Stimulated activated CD4-positive, alpha-beta T cell treated with anti-CD3 and anti-CD28 coated beads, TNF-alpha, amount 100 ng/mL, for 48 hours (primary cell): ENCODE data around the gene PPM1L.

ENCODE experiments used
- DNase-seq, 3 donors: peaks; one replicate each; pipeline ENCODE4 v3.0.0-alpha.2; 2020; ENCODE audit warnings: low read depth in 3 of 3

PPM1L gene

DNA sequence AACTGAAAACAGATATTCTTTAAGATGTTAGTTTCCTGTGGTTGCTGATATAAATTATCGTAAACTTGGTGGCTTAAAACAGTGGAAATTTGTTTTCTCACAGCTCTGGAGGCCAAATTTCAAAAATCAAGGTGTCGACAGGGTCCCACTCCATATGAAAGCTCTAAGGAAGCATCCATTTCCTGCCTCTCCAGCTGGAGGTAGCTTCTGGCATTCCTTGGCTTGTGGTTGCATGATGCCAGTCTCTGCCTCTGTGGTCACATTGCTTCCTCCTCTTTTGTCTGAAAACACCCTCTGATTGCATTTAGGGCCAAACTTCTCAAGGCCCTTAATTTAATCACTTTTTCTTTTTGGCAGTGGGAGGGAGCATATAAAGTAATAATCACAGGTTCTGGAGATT lies 96.8 kb downstream of the PPM1L start:
- no peak for DNase-seq

DNA sequence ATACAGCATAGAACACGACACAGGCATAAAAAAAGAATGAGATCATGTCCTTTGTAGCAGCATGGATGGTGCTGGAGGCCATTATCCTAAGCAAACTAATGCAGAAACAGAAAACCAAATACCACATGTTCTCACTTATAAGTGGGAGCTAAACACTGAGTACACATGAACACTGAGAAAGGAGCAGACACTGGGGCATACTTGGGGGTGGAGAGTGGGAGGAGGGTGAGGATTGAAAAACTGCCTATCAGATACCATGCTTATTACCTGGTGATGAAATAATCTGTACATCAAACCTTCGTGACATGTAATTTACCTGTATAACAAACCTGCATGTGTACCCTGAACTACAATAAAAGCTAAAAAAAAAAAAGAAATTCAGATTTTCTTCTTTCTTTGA lies 100.4 kb downstream of the PPM1L start:
- DNase-seq = no peak

GRCh38 chr3:160857476-160858119 lies 101.6 kb downstream of the PPM1L start:
- DNase-seq = no peak

GRCh38 chr3:160860346-160860745 lies 104.3 kb downstream of the PPM1L start:
- DNase-seq = no peak

DNA sequence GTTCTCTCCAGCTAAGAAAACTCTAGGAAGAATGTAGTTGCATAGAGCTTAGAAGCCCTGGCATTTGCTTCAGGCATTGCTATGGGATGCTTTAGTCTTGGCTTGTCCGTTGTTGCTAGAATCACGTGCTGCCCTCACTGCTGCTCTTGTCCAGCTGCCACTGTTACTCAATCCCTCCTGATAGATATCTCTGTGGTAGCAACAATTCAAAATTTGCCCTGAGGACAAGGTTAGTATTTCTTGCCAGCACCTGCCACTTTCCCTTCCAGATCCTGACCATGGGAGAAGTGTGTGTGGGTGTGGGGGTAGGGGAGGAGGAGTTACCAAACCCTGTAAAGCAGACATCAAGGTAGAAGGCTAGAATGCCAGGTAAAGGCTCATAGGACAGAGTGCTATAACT lies 113.8 kb downstream of the PPM1L start:
- no peak for DNase-seq

DNA sequence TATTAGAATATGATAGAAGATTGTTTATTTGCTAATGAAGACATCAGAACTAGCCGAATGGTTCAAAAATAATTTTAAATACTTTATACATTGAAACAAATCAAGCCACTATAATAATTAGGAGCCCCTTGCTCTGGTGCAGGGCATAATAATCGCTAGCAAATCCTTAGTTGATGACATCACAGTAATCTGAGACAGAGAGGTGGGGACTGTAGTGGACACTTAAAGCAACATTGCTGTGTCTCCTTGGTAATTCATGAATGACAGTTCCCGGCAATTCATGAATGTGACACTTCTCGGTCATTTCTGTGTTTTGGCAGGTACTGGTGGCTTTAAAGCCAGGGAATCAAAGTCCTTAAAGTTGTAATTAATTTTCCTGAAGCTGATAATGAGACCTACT lies 114.3 kb downstream of the PPM1L start:
- no peak for DNase-seq

GRCh38 chr3:160874736-160875135 lies 118.7 kb downstream of the PPM1L start:
- no peak for DNase-seq

GRCh38 chr3:160876643-160877042 lies 120.6 kb downstream of the PPM1L start:
- DNase-seq = no peak

DNA sequence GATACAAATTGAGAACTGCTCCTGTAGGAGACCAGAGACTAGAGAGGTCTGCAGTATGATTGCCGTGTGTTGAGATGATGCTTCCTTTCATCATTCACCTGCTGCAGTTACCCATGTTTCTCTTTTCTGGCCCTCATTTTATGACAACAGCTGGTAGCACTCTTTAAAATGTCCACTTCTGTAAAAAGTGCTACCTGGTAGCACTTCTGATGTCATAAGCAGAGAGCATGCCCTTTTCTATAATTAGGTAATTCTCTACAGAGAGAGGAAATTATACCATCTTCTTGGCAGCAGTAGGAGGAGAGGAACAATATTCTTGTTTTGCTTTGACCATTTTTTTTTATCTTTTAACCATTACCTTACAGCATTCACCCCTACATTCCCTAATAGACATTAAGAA lies 123.8 kb downstream of the PPM1L start:
- no peak for DNase-seq

GRCh38 chr3:160883373-160883772 lies 127.3 kb downstream of the PPM1L start:
- no peak for DNase-seq

DNA sequence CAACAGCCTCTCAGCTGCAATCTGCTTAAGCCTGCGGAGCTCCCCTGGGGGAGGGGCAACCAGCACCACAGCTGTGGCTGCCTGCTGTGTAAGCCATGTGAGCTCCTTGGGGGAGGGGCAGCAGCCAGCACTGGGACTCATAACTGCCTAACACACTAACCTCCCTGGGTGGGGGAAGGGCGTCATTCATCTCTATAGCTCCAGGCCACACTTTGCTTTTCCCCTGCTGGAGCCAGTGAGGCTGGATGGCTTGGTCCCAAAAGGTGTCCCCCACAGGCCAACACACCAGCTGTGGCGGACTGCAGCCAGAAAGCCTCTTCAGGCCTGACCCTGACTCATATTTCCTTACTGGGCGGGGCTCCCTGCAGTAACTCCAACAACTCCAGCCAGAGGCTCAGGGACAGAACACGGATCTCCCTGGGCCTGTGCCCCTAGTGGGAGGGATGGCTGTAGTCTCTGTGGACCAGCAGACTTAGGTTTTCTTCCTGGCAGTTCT lies 129.8 kb downstream of the PPM1L start:
- DNase-seq = no peak

DNA sequence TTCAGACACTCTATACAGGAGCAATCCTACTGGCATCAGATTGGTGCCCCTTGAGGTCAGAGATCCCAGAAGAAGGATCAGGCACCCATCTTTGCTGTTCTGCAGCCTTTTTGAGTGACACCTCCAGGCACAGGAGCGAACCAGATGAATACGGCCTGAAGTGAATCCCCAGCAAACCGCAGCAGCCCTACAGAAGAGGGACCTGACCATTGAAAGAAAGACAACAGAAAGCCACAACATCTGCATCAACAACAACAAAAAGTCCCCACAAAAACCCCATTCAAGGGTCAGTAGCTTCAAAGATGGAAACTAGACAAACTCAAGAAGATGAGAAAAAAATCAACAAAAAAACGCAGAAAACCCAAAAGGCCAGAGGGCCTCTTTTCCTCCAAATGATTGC lies 130.4 kb downstream of the PPM1L start:
- DNase-seq = no peak

GRCh38 chr3:160893207-160893606 lies 137.2 kb downstream of the PPM1L start:
- no peak for DNase-seq

DNA sequence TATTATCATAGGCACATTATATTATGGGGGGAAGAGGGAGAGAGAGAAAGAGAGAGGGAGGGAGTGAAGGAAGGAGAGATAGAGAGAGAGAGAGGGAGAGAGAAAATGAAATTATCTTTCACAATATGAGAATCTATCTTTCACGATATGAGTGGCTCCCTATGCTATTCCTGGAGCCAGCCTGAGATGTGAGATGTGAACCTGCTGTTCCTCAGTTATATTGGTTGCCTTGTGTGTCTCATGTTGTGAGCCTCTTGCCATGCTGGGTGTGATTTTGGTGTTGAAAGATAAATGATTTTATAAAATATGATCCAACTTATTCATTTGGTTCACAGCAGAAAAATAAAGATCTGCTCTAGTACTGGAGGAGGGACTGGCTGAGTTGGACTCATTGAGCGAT lies 148.7 kb downstream of the PPM1L start:
- no peak for DNase-seq

- no peak for DNase-seq
Observed at GRCh38 chr3:160906646-160907045, 150.6 kb downstream of the PPM1L start.

GRCh38 chr3:160909917-160910316 lies 153.9 kb downstream of the PPM1L start:
- DNase-seq = no peak

- DNase-seq = no peak
Observed at GRCh38 chr3:160911411-160911810, 155.4 kb downstream of the PPM1L start.

GRCh38 chr3:160916472-160916871 lies 160.4 kb downstream of the PPM1L start:
- no peak for DNase-seq

GRCh38 chr3:160919942-160920341 lies 163.9 kb downstream of the PPM1L start:
- no peak for DNase-seq

DNA sequence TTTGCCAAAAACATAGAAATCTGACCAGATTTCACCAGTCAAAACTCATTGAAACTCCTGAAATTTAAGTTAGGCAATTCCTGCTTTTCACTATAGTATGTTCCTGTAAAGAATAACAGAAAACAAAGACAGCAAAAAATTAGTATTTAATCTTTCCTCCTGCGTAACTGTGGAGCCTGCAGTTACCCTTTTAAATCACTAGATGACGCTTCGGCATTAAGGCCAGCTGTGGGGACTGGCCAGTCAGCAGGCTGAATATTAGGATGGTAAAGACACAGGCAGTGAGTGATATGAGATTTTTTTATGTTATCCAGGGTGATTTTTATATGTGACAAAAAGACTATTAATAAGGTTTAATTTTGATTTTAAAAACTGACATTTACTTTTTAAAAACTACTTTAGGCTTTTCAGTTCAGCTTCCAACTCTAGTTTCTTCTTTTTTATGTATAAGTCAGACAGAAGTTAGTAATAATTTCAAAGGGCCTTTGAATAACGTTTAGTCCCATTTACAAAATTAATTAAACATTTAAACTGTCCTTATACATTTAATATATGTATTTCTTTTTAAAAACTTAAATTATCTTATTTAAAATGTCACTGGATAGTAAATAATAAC lies 165.1 kb downstream of the PPM1L start:
- DNase-seq = no peak

- no peak for DNase-seq
Observed at GRCh38 chr3:160924776-160925175, 168.7 kb downstream of the PPM1L start.

DNA sequence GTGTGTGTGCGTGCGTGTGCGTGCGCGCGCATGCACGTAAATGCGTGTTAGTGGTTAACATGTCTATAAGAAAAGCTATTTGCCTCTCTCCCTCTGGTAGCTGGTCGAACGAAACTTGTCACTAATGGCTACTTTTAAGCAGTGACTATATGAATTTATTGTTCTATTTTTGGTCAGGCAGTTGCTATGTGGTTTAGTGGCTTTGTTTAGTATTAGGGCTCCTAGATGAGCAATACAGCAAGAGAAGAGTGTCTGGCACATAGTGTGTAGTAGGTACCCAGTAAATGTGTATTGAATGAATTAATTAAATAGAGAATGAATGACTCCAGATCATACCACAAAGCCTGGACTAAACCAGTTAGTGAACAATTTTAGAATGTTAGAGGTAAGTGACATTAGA lies 171.6 kb downstream of the PPM1L start:
- no peak for DNase-seq

DNA sequence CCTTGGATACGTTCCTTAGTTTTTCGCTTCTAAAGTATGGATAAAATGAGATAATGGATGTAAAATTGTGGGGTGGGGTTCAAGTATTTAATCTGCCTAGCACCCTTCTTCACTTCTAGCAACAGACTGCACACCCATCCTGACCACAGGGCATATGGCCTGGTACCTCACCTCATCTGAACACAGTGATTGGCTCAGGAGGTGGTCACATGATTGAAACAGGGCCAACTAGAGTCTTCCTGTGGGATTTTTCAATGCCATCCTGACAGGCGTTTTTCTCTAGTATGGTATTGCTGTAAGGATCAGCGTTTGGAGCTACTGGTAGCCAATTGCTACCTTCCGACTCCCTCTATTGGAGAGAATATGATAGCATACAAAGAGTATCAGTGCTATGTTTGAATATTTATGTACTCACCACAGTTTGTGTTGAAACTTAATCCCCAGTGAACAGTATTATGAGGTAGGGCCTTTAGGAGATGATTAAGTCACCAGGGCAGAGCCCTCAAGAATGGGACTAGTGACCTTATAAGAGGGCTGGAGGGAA lies 172.2 kb downstream of the PPM1L start:
- DNase-seq = no peak
